Kidney (tissue), 14 donors: ENCODE data around the gene GRK4. TPM values are rescaled to one million over a fixed set of nuclear protein-coding genes. Genes with fewer than 3 reads are reported as not detected.

Experiments
- DNase-seq, 5 donors: peaks; one replicate each; pipeline ENCODE4 v3.0.0-alpha.2; 2013 to 2020
- FAIRE-seq: peaks from 2 replicates; lab custom pipeline; 2012; peaks lifted over from hg19 to GRCh38; lab: Jason Lieb, UNC
- H3K27ac ChIP-seq, 2 donors: one replicate each; pipeline ENCODE4 v1.7.0; 2013; ENCODE audit warnings: low read depth in 2 of 2, low read length in 2 of 2, inconsistent platforms in 1 of 2
- H3K27me3 ChIP-seq: one replicate; pipeline ENCODE4 v1.7.1; 2013; ENCODE audit warnings: low read length, inconsistent platforms; ENCODE audit not compliant: control insufficient read depth, insufficient read depth
- H3K36me3 ChIP-seq, 3 donors: one replicate each; pipeline versions ENCODE4 v1.7.0 to v1.7.1; 2013; ENCODE audit warnings: low read length in 3 of 3, control low read depth in 1 of 3, inconsistent platforms in 1 of 3; ENCODE audit not compliant: insufficient read depth in 3 of 3, control insufficient read depth in 2 of 3
- H3K4me1 ChIP-seq, 3 donors: one replicate each; pipeline versions ENCODE4 v1.7.0 to v1.7.1; 2013; ENCODE audit warnings: low read length in 3 of 3, inconsistent platforms in 1 of 3, low read depth in 1 of 3; ENCODE audit not compliant: control insufficient read depth in 2 of 3, insufficient read depth in 2 of 3
- H3K4me3 ChIP-seq, 3 donors: one replicate each; pipeline versions ENCODE4 v1.7.0 to v1.8.1; 2013; ENCODE audit warnings: low read length in 3 of 3, control low read depth in 1 of 3, inconsistent platforms in 1 of 3
- H3K9ac ChIP-seq, 3 donors: one replicate each; pipeline versions ENCODE4 v1.7.0 to v1.7.1; 2013; ENCODE audit warnings: low read length in 3 of 3, control low read depth in 1 of 3, inconsistent platforms in 1 of 3
- H3K9me3 ChIP-seq, 3 donors: one replicate each; pipeline versions ENCODE4 v1.7.0 to v1.7.1; 2013; ENCODE audit warnings: low read length in 3 of 3, control low read depth in 1 of 3, inconsistent platforms in 1 of 3; ENCODE audit not compliant: control insufficient read depth in 2 of 3, insufficient read depth in 1 of 3
- CTCF ChIP-seq: IDR thresholded peaks from 3 replicates; pipeline ENCODE4 v1.5.1; 2012; ENCODE audit warnings: mild to moderate bottlenecking, moderate library complexity, borderline replicate concordance; ENCODE audit not compliant: insufficient read depth; ENCODE audit errors: extremely low read depth
- intact Hi-C: fragments of 100-400 bp; cut with DNase I; formaldehyde crosslinking; loops from one replicate; pipeline ENCODE4 v1.11.1; 2022
- polyA plus RNA-seq: library from polyadenylated mRNA; stranded (reverse); fragments of 350-450 nt; fragmentation: Illumina TruSeq; extraction: RNeasy Lipid Tissue Mini Kit (QIAGEN cat#74804); gene quantifications from one replicate; pipeline ENCODE4 v1.2.3, GENCODE V29; 2014; ENCODE audit warnings: low read depth, low replicate concordance; ENCODE audit not compliant: insufficient read depth
- total RNA-seq: library from RNA; stranded (reverse); fragmentation: NEBNext Ultra II Directional; extraction: Animal tissue kit (Norgen Biotek cat#: 25700); gene quantifications from one replicate; pipeline ENCODE4 v1.2.1, GENCODE V29; 2021
- donor health status: control.
- donor health status: control.
- donor health status: control.
- donor health status: control.
- donor health status: control.
- donor health status: DM: yes; HTN: yes; CAD: no.
- donor health status: Normal renal cell carcinoma (clear cell type).

The GRK4 gene
- total and polyA plus RNA-seq, 2 donors from 2014 or later: 4.3 TPM

DNA sequence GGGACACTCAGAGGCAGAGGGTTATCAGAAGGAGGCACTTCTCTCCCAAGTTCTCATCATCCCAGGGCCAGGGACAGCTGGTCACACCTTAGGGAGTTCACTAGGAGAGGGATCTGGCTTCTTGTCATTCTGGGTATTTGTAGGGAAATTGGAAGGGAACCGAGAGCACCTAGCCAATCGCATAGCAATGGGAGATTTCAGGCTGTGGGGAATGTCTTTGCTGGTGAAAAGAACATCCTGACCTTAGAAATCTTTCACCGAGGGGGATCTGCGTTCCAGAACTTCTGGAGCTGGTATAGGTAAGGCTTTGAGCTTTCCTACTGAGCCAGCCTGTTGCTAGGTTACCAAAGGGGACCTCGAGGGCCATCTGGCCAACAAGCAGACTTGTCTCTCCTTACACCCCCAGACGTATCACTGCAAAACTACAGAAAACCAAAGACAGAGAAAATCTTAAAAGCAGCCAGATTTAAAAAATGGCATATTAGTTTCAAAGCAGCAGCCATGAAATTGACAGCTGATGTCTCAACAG is 104.2 kb downstream of the GRK4 start:
- intact Hi-C loops: no loop called here
- DNase-seq (no peak), FAIRE-seq (no peak)
- Histone ChIP-seq H3K27ac (no peak overlapping the region), H3K9ac (no peak overlapping the region), H3K36me3 (no peaks in the 10 kb centered on the region), H3K4me1 (no peaks in the 10 kb centered on the region), H3K27me3 (no peaks in the 10 kb centered on the region), H3K9me3 (no peaks in the 10 kb centered on the region), H3K4me3 (no peak overlapping the region)
- TF ChIP-seq CTCF: no peak

- Histone ChIP-seq H3K36me3 (no peaks in the 10 kb centered on the region), H3K9me3 (no peaks in the 10 kb centered on the region), H3K9ac (no peak overlapping the region), H3K27me3 (no peaks in the 10 kb centered on the region), H3K4me3 (no peak overlapping the region), H3K4me1 (peaks cover 0 to 4% (median 0%) of the 10 kb centered on the region in 3 donors), H3K27ac (no peak overlapping the region)
- intact Hi-C loops: no loop called here
- no peak for DNase-seq
- no peak for TF ChIP-seq CTCF
- FAIRE-seq: no peak
Observed at GRCh38 chr4:3069661-3070199, 106.4 kb downstream of the GRK4 start.

GRCh38 chr4:3070709-3071500 is 107.5 kb downstream of the GRK4 start:
- intact Hi-C loops: no loop called here
- Histone ChIP-seq H3K27me3 (no peaks in the 10 kb centered on the region), H3K9me3 (no peaks in the 10 kb centered on the region), H3K27ac (no peak overlapping the region), H3K4me1 (peaks cover 2 to 9% (median 3%) of the 10 kb centered on the region in 3 donors), H3K4me3 (no peak overlapping the region), H3K36me3 (no peaks in the 10 kb centered on the region), H3K9ac (no peak overlapping the region)
- no peak for FAIRE-seq
- DNase-seq: no peak
- TF ChIP-seq CTCF: no peak
